HG02763 (cell line): Measurements from ENCODE around the gene TNFSF8.

Experiments
- ATAC-seq: cut with Tn5 transposase; IDR thresholded peaks from one replicate; pipeline ENCODE4 v1.9.1; 2021; ENCODE audit warnings: mild to moderate bottlenecking, moderate library complexity; ENCODE audit not compliant: unreplicated experiment

TNFSF8 gene

DNA sequence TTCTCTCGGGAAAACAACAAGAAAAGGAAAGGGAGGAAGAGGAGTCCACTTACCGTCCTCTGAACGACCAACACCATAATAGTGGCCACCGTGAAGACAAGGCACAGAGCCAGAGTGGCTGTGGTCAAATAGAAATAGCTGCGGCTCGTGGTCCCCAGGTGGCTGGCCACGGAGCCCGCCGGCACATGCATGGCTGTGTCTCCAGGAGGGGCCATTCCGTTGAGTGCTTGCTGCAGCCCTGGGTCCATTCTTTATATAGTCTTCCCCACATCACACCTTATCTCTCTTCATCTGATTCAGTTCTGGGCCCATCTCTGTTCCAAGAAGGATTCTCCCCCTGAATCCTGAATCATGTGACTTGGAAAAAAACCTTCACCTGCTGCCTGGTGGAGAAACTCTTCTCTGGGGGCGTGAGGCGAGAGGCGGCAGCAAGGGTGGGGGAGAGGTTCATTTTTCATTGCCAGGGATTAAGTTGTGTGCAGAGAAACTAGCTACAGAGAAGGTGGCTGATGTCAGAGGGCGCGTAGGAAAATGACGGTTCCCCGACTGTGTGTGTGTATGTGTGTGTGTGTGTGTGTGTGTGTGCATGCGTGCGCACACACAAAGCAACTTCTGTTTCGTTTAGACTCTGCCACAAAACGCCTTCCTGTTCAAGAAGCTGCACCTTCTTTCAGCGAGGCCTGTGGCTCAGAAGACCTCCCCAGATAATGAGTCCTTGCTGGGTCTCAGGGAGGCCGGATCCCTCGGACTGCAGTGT is at the start of gene TNFSF8:
TNFSF8 (minus strand) TSS at position 536 of the 757 bp plus-strand sequence; CDS start at position 248, 288 bp downstream.
- no peak for ATAC-seq

DNA sequence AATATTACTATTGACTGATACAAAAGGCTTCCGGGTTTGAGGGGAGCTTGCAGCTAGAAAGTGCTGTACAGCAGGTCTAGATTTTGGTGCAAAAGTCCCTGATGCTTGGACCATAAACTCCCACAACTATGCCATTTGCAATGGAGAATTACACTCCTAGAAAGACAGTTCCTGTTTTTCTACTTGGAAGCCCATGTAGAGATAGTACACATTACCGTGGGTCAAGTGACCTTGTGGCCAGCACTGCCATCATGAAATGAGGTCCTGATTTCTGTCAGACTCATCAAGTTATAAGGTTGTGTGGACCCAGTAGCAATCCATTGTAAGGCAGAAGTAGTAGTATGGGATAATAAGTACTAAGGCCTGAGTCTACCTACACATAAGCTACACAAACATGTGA is 42.8 kb upstream of the TNFSF8 start:
- ATAC-seq: no peak

GRCh38 chr9:114972510-114973136 is 42.2 kb upstream of the TNFSF8 start:
- ATAC-seq: no peak

DNA sequence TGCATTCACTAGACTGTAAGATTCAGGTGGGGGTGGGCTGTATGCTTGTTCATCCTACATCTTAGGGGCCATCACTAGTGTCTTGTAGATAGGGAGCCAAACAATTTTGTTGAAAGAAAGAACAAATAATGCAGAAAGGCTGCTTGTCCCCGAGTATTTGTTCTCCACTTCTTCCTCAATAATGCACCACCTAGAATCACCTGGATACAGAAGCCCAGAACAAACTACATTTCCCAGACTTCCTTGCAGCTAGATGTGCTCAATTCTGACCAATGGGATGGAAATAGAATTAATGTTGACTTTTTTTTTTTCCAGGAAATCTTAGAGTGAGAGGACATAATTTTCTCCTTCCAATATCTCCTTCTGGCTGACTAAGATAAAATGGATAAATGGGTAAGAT is 38.9 kb upstream of the TNFSF8 start:
- ATAC-seq: no peak

DNA sequence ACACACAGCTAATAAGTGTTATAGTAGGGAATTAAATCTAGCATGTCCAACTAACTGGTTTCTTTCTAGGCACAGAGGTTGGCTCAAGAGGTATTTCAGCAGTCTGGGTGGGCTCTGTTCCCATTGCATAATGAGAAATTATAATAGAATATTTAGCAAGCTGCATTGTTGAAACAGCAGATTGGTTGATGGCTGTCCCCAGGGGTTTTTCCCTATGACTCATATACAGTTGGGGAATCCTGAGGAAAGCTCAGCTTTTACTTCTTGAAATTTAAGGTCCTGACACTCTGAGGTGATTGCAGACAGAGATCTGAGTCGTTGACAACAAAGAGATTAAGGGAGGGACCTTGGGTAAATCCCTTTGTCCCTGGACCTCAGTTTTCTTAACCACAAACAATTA is 38.3 kb upstream of the TNFSF8 start:
- no peak for ATAC-seq

GRCh38 chr9:114965564-114965963 is 35.2 kb upstream of the TNFSF8 start:
- ATAC-seq: no peak

DNA sequence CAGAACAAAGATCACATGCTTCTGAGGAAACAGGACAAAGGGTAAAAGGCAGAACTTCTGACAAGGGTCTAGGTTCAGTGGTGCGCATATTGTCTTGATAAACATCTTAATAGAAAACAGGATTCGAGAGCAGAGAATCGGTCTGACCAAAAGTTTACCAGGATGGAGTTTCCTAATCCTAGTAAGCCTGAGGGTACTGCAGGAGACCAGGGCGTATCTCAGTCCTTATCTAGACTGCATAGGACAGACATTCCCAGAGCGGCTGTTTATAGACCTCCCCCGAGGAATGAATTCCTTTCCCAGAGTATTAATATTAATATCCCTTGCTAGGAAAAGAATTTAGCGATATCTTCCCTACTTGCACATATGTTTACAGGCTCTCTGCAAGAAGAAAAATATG is 32.4 kb upstream of the TNFSF8 start:
- ATAC-seq: no peak

- no peak for ATAC-seq
These were observed 29.9 kb upstream of the TNFSF8 start for GRCh38 chr9:114960276-114960675.

DNA sequence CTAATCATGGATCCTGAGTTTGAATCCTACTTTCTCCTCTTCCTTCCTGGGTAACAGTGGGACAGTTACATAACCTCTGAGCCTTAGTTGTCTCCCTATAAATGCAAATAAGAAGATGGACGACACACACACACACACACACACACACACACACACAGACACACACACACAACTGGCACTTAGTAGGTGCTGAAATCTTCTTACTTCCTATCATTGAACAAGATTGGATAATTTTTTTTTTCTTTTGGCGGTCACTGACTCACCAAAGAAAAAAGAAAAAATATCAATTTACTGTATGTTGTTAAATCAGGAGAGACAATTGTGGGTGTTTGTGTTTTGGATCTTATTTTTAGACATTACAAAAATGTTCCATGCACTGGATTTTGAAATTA is 28.4 kb upstream of the TNFSF8 start:
- no peak for ATAC-seq

DNA sequence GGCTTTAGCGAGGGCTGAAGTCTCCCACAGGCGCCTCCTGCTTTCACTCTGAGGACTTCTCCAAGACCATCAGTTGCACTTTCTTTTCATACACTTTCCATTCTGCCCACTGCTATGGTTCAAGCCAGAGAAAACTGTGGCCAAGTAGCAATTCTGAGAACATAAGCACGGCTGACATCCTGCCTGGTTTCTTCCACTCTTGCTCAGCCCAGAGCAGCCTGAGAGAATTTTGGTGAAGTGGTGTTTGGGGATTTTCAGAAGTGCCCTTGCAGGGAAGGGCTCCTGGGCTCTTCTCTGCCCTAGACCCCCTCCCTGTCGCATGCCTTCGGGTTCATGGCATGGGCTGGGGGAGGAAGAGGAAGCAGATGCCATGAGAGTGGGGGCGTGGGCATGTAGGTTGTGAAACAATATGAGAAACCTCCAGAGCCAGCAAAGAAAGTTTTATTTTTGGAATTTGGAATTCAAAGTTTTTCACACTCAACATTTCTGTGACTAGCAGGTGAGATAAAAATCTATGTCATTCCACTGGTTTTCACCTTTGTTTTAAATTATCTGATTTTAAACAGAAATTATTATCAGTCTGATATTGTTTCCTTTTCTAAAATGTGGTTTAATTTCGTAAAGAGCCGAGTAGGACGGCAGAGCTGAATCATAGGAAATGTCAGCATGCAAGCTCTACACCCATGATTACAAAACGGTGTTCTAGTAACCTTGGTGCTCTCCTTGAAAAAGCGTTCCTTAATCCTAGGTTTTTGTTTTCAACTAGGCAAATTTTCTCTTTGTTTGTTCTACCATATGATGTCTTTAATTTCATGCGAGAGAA is 27.8 kb upstream of the TNFSF8 start:
- no peak for ATAC-seq

- no peak for ATAC-seq
These were observed 27.2 kb upstream of the TNFSF8 start for GRCh38 chr9:114957558-114957957.

DNA sequence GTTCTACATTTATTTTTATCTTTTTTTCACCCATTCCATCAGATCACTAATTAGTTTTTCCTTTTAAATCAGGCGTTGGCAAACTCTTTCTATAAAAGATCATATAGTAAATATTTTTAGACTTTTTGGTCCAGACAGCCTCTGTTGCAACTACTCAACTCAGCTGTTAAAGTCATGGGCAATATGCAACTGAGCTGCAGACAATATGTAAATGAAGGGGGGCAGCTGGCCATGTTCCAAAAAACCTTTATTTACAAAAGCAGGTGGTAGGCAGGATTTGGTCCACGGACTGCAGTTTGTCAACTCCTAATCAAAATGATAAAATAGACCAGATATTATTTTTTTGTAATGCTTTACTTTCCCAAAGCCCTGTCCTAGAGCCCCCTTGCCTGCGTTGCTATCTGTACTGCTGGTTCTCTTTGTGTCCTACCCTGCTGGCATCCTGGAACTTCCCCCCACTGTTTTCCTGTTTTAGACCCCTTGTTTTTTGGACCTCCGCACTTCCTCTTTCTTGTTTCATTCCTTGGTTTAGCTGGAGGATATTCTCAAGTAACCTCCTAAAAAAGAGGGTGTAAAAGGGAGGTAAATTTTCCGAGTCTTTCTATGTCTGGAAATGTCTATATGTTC is 24.7 kb upstream of the TNFSF8 start:
- ATAC-seq: no peak

GRCh38 chr9:114953959-114954358 is 23.6 kb upstream of the TNFSF8 start:
- ATAC-seq: no peak

- ATAC-seq: no peak
These were observed 22.7 kb upstream of the TNFSF8 start for GRCh38 chr9:114953046-114953445.

DNA sequence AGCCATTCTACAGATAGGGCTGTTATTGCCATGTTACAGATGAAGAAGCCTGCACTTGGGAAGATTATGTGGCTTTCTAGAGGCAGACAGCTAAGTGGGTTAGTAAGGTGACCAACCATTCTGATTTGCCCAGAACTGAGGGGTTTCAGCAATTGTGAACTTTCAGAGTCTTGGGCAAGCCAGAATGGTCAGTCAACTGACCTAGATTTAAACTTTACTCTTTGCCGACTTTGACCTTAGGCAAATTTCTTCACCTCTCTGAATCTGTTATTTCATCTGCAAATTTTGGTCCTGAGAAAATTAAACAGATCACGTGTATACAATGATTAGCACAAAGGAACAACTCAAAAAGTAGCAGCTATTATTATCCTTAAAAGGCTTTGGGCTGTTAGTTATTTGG is 20.4 kb upstream of the TNFSF8 start:
- ATAC-seq: no peak

GRCh38 chr9:114947058-114947457 is 16.7 kb upstream of the TNFSF8 start:
- no peak for ATAC-seq

GRCh38 chr9:114945616-114946412 is 15.4 kb upstream of the TNFSF8 start:
- no peak for ATAC-seq

DNA sequence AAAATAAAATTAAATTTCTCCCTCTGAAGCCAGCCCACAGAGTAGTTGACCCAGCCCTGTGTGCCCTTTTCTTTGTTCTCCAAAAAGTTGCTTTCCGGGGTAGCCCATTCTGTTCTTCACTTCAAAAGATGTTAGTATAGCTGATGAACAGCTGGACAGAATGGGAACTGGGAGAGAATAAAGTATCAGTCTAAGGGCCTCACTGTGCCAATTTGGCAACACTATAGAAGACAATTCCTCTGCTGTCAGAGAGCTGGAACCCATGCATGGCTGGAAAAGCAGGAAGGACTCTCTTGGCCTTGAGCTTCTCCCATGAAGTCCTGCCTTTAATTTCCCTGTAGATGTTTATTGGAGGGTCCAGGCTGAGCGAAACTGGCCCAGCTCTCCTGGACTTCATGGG is 11.0 kb upstream of the TNFSF8 start:
- ATAC-seq: no peak

GRCh38 chr9:114938687-114939575 is 8.5 kb upstream of the TNFSF8 start:
- ATAC-seq: no peak

- ATAC-seq: no peak
These were observed 7.1 kb upstream of the TNFSF8 start for GRCh38 chr9:114937516-114937915.
